GM21737 (cell line): ENCODE results near the gene IFNGR2.
"Not testable (repeated sequence)": the region's sequence is repeated elsewhere in the genome, so short reads cannot be mapped to it uniquely, and the experiment has no call there.

Experiments
- ATAC-seq: cut with Tn5 transposase; IDR thresholded peaks from one replicate; pipeline ENCODE4 v1.9.1; 2021; ENCODE audit warnings: mild to moderate bottlenecking, moderate library complexity; ENCODE audit not compliant: unreplicated experiment

The IFNGR2 gene

GRCh38 chr21:33375101-33375644 lies 28.0 kb upstream of the IFNGR2 start:
- no peak for ATAC-seq

DNA sequence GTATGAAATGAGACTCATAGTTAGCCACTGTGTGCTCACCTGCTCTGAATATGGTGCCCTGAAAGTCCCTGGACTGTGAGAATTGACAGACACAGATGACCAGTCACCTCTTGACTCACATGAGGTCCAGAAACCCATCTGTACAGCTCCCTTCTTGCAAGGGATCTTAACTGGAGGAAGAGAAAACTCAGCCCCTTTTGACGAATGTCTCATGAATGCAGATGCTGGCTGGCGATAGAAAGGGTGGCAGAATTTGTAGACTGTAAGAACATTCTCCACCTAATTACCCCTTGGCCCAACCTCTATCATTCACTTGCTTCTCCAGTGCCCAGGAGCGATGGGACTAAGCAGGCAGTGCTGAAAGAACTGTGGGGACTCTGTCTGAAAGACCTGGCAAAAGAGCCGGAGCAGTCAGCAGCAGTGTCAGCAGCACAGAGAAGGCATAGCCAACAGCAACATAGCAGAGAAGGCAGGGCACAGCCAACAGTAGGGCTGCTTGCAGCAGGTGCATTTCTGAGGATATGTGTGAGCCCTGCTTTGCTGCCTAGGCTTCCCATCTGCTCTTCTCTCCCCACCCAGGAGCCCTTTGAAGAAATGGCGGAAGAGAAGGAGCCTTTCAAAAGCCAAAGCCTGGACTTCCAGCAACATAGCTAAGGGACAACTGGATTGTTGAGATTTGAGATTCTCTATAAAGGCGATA lies 25.8 kb upstream of the IFNGR2 start:
- ATAC-seq: no peak

DNA sequence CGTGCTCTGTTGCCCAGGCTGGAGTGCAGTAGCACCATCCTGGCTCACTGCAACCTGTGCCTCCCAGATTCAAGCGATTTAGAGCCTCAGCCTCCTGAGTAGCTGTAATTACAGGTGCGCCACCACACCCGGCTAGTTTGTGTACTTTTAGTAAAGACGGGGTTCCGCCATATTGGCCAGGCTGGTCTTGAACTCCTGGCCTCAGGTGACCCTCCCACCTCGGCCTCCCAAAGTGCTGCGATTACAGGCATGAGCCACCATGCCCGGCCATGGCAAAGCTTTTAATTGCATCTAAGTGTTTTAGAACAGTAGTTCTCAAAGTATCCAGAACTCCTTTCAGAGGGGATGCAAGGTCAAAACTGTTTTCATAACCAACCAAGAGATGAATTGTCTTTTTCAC lies 25.1 kb upstream of the IFNGR2 start:
- no peak for ATAC-seq

DNA sequence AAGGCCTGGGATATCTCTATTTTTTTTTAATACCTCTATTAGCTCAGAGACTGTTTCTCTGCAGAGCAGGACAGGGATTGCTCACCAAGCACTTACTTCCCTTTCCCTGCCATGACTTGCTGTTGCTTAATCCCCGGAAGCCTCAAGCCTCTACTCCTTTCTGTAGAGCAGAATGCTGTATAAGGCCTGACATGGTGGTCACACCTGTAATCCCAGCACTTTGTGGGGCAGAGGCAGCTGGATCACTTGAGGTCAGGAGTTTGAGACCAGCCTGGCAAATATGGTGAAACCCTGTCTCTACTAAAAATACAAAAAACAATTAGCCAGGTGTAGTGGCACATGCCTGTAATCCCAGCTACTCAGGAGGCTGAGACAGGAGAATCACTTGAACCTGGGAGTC lies 23.3 kb upstream of the IFNGR2 start:
- not testable (repeated sequence) for ATAC-seq

DNA sequence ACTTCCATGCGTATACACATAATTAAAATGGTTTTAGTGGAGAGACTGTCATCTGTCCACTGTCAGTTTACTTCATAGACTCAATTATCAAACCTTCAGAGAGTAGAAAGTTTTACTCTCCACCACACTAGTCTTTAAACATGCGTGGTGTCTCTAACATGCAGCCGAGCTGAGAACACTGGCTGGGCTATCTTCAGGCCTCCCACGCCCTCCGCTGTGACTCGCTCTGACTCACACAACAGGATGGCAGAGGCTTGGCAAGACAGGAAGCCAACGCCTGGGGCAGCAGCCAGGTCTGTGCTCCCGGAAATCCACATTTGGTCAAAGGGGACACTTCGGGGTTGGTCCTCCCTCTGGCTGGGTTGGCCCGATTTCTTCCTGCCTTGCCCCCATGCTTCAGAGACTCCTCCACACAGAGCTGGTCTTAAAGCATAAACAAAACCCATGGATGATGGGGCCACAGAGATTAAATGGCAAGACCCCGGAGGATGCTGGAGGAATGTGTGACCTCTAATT lies 22.7 kb upstream of the IFNGR2 start:
- ATAC-seq: peak; percentile 57

DNA sequence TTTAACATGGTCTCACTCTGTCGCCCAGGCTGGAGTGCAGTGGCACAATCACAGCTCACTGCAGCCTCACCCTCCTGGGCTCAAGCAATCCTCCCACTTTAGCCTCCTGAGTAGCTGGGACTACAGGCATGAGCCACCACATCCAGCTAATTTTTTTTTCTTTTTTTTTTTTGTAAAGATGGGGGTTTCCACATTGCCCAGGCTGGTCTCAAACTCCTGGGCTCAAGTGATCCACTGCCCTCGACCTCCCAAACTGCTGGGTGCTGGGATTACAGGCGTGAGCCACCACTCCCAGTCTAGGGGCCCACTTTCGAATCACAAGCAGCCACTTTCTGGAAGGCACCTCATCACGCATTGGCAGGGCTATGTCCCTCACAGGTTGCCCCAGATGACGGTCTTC lies 21.8 kb upstream of the IFNGR2 start:
- not testable (repeated sequence) for ATAC-seq

- peak; percentile 68 for ATAC-seq
These were observed 19.9 kb upstream of the IFNGR2 start for GRCh38 chr21:33383056-33383888.

DNA sequence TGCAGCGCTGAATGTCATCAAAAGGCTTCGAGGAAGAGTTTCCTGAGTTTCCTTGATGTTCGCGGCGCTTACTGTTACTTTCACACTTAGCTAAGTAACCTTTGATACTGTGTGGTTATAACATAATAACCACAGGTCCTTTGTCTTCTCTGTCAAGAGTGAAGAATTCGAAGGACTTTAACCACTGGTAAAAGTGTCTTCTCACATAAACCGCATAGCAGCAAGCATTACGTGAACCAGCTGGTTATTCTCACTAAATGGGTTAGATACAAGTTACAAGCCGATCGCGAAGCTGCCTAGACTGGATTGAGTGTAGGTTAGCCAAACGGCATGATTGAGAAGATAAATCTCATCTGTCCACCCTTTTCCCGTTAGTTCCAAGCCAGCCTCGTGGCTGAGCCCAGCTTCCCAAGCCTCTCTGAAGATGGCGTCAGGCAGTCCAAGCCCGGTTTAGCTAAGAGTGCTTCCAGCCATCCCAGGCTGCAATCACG lies 18.3 kb upstream of the IFNGR2 start:
- no peak for ATAC-seq

- no peak for ATAC-seq
These were observed 16.9 kb upstream of the IFNGR2 start for GRCh38 chr21:33386222-33386784.

- no peak for ATAC-seq
These were observed 15.9 kb upstream of the IFNGR2 start for GRCh38 chr21:33387294-33387693.

DNA sequence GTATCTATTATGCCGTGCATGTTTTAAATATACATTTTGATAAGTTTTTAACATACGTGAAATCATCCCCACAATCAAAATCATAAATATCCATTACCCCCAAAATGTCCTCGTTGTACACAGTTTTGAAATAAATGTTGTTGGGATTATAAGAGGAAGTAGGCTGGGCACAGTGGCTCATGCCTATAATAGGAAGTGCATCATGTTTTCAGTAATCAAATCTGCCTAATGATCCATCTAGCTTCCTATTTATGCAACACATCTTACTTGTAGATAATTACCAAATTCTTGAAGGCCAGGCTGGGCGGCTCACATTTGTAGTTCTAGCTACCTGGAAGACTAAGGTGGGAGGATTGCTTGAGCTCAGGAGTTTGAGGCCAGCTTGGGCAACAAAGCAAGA lies 15.0 kb upstream of the IFNGR2 start:
- ATAC-seq: no peak

- no peak for ATAC-seq
These were observed 12.7 kb upstream of the IFNGR2 start for GRCh38 chr21:33390479-33390878.

DNA sequence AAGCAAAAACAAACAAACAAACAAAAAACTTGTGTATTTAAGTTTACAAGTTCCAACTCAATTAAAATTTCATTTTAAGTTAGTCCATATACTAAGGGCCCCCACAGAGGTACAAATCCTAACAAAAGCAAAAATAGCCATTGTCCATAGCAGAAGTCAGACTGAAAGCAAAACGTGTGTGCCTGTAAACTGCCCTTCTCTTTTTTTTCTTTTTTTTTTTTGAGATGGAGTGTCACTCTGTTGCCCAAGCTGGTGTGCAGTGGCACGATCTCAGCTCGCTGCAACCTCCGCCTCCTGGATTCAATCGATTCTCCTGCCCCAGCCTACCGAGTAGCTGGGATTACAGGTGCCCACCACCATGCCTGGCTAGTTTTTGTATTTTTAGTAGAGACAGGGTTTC lies 11.6 kb upstream of the IFNGR2 start:
- ATAC-seq: no peak

DNA sequence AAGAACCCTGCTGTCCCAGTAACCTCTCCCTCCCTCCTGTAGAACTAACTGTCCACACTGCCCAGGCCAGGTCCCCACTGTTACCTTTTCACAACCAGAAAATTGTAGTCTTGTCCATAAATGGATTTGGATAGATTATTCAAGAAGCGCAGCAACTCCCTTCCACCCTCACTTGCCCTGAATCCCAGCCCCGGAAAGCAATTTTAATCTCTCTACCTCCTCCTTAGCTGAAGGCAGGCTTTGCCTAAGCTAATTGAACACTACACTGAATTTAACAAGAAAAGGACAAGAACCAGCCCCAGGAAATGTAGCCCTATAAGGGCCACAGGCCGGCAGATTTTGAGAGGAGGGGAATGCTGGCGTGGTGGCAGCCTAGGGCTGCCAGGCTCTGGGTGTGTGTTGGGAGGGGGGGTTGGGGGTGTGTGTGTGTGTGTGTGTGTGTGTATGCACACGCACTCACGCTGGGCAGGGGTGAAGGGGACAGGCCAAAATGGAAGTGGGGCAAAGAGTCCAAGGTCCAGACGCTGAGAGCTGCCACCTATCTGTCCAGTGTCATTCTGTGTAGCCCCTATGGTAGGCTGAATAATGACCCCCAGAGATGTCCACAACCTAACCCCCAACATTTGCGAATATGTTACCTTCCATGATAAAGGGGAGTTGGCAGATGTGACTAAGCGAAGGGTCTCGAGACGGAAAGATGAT lies 10.8 kb upstream of the IFNGR2 start:
- no peak for ATAC-seq

- no peak for ATAC-seq
These were observed 9.9 kb upstream of the IFNGR2 start for GRCh38 chr21:33393348-33393747.

GRCh38 chr21:33394260-33394659 lies 9.0 kb upstream of the IFNGR2 start:
- ATAC-seq: no peak

DNA sequence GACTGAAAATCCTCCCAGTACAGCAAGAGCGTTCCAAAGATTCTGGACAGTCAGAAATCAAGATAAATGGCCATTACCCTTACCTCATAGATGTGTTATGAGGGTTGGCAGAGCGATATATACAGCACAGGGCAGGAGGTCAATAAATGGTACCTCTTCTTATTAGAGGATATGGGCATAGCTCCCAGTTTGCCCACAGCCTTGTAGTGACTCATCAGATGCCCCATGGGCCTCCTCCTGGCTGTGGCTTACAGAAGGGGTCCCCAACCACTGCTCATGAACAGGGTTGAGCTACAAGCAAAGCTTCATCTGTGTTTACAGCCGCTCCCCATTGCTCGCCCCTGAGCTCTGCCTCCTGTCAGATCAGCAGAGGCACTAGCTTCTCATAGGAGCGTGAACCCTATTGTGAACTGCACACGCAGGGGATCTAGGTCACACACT lies 7.3 kb upstream of the IFNGR2 start:
- no peak for ATAC-seq

DNA sequence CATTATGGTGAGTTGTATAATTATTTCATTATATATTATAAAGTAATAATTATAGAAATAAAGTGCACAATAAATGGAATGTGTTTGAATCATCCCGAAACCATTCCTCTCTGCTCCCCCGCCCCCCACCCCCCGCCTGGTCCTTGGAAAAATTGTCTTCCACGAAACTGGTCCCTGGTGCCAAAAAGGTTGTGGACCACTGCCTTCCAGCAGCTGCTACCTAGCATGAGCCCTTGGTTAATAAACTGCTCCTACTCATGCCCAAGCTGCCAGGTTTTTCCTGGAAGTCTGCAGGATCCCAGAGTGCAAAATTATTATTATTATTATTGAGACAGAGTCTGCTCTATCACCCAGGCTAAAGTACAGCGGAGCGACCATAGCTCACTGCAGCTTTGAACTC lies 6.8 kb upstream of the IFNGR2 start:
- ATAC-seq: no peak

GRCh38 chr21:33396951-33397350 lies 6.3 kb upstream of the IFNGR2 start:
- no peak for ATAC-seq

DNA sequence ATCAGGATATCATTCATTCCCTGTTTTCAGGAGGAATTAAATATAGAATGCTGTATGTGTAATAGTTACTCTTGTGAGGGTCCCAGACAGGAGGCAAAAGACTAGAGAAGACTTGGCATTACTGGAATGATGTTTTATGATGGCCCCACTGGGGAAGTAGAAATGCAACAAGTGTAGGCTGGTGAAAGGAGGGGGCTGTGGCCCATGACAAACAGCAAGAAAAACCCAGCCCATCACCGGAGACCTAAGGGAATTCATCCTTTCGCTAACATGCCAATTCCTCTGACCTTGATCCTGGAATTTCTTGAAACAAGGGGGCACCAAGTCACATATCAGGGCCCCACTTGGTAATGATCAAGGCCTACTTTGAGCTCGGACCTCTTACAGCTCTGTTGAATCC lies 5.5 kb upstream of the IFNGR2 start:
- no peak for ATAC-seq

- ATAC-seq: no peak
These were observed 4.9 kb upstream of the IFNGR2 start for GRCh38 chr21:33398361-33398760.
